Measurements from ENCODE around the gene ADAM23. TPM values are rescaled to one million over a fixed set of nuclear protein-coding genes. Genes with fewer than 3 reads are reported as not detected.
"Not testable (repeated sequence)": the region's sequence is repeated elsewhere in the genome, so short reads cannot be mapped to it uniquely, and the experiment has no call there.

The ADAM23 gene, protein sequence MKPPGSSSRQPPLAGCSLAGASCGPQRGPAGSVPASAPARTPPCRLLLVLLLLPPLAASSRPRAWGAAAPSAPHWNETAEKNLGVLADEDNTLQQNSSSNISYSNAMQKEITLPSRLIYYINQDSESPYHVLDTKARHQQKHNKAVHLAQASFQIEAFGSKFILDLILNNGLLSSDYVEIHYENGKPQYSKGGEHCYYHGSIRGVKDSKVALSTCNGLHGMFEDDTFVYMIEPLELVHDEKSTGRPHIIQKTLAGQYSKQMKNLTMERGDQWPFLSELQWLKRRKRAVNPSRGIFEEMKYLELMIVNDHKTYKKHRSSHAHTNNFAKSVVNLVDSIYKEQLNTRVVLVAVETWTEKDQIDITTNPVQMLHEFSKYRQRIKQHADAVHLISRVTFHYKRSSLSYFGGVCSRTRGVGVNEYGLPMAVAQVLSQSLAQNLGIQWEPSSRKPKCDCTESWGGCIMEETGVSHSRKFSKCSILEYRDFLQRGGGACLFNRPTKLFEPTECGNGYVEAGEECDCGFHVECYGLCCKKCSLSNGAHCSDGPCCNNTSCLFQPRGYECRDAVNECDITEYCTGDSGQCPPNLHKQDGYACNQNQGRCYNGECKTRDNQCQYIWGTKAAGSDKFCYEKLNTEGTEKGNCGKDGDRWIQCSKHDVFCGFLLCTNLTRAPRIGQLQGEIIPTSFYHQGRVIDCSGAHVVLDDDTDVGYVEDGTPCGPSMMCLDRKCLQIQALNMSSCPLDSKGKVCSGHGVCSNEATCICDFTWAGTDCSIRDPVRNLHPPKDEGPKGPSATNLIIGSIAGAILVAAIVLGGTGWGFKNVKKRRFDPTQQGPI
- 1 to 10 TPM in 1 of 4 donors, under 1 TPM in 3; 0.24 to 1.8 (median 0.52) TPM for total RNA-seq

DNA sequence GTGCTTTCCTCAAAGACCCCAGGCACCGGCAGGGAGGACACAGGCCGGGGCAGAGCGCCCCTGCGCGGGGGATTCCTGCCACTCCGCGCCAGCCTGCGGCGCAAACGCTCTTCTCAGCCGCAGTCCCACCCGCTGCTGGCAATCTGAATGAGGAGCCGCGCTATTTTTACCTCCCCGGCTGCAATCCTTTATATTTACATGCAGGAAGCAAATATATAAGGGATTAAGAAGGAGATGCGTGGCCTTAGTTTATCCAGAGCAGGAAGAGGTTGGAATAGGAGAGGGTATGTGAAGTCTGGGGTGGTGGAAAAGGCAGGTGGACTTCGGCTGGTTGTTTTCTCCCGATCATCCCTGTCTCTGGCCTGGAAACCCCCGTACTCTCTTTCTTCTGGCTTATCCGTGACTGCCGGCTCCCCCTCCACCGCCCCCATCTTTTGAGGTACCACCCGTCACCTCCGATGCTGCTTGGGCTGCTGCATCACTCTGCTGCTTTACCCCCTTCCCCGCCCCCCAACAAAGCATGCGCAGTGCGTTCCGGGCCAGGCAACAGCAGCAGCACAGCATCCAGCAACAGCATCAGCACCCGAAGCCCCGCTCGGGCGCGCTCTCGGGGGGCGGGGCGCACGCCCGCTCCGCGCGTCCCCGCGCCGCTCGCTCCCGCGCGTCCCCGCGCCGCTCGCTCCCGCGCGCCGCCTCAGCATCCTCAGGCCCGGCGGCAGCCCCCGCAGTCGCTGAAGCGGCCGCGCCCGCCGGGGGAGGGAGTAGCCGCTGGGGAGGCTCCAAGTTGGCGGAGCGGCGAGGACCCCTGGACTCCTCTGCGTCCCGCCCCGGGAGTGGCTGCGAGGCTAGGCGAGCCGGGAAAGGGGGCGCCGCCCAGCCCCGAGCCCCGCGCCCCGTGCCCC is at the start of gene ADAM23:
Gene ADAM23, plus strand, starts transcription at position 700 of the 902 bp plus-strand sequence. CDS start 335 bp downstream, outside the sequence.
- Histone ChIP-seq H3K4me1 (peaks cover 14% of the 10 kb centered on the region), H3K4me3 (peak within 1 kb of the TSS; percentile 53), H3K9me3 (no peaks in the 10 kb centered on the region), H3K36me3 (no peaks in the 10 kb centered on the region), H3K27ac (no peak within 1 kb of the TSS), H3K27me3 (peaks cover 59% of the 10 kb centered on the region)
- no peak for DNase-seq (ENCODE audit: low spot score in 2 of 2)
- WGBS = under 1% methylated on average over 25 of the region's 81 CpGs
- TF ChIP-seq POLR2A (IDR thresholded peaks at IDR 0.05) = no peak
- no peak for TF ChIP-seq POLR2AphosphoS5 (IDR thresholded peaks at IDR 0.05)
- TF ChIP-seq EP300 (IDR thresholded peaks at IDR 0.05) = no peak
- TF ChIP-seq, protein P1, sequence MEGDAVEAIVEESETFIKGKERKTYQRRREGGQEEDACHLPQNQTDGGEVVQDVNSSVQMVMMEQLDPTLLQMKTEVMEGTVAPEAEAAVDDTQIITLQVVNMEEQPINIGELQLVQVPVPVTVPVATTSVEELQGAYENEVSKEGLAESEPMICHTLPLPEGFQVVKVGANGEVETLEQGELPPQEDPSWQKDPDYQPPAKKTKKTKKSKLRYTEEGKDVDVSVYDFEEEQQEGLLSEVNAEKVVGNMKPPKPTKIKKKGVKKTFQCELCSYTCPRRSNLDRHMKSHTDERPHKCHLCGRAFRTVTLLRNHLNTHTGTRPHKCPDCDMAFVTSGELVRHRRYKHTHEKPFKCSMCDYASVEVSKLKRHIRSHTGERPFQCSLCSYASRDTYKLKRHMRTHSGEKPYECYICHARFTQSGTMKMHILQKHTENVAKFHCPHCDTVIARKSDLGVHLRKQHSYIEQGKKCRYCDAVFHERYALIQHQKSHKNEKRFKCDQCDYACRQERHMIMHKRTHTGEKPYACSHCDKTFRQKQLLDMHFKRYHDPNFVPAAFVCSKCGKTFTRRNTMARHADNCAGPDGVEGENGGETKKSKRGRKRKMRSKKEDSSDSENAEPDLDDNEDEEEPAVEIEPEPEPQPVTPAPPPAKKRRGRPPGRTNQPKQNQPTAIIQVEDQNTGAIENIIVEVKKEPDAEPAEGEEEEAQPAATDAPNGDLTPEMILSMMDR (IDR thresholded peaks at IDR 0.05) = no peak

DNA sequence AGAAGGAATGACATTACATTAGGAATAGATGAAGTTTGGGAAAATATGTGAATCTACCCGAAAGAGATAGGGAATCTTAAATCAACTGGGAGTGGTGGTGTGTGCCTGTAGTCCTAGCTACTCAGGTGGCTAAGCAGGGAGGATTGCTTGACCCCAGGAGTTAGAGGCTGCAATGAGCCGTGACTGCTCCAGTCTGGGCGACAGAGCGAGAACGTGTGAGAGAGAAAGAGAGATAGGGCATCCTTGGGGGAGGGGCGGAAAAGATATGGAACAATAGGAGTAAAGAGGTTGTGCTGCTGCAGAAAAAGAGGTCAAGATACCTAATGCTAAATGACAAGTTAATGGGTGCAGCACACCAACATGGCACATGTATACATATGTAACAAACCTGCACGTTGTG is 47.1 kb upstream of the ADAM23 start:
- Histone ChIP-seq H3K27me3 (no peaks in the 10 kb centered on the region), H3K27ac (no peak overlapping the region), H3K36me3 (no peaks in the 10 kb centered on the region), H3K4me1 (no peaks in the 10 kb centered on the region), H3K9me3 (no peaks in the 10 kb centered on the region), H3K4me3 (no peak overlapping the region)
- no peak for DNase-seq (ENCODE audit: low spot score in 2 of 2)
- 77% methylated on average over 7 of the region's 7 CpGs for WGBS
- TF ChIP-seq, protein P1 (IDR thresholded peaks at IDR 0.05) = no peak
- TF ChIP-seq POLR2AphosphoS5 (IDR thresholded peaks at IDR 0.05) (no peak), EP300 (IDR thresholded peaks at IDR 0.05) (no peak), POLR2A (IDR thresholded peaks at IDR 0.05) (no peak)

DNA sequence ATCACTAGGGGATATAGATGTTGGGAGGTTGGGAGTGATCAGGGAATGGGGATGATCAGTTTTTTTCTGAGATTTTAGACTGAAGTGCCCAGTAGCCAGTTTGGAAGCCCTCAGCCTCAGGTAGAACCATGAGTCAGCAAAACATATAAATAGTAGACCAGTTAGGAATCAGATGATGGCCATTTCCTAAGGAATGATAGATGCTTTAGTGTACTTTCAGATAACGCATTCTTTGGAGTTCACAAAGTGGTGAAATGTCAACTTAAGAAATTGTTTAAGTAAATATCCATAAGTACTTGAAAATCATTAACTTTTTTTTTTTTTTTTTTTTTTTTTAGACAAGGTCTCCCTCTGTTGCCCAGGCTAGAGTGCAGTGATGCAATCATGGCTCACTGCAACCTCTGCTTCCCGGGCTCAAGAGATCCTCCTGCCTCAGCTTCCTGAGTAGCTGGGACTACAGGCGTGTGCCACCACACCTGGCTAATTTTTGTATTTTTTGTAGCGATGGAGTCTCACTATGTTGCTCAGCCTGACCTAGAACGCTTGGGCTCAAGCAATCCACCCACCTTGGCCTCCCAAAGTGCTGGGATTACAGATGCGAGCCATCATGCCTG is 40.3 kb upstream of the ADAM23 start:
- not testable (repeated sequence) for H3K4me3 ChIP-seq; H3K4me1 ChIP-seq; H3K36me3 ChIP-seq; H3K27ac ChIP-seq; H3K9me3 ChIP-seq; DNase-seq (ENCODE audit: low spot score in 2 of 2); H3K27me3 ChIP-seq
- 87% methylated on average over 6 of the region's 6 CpGs for WGBS

DNA sequence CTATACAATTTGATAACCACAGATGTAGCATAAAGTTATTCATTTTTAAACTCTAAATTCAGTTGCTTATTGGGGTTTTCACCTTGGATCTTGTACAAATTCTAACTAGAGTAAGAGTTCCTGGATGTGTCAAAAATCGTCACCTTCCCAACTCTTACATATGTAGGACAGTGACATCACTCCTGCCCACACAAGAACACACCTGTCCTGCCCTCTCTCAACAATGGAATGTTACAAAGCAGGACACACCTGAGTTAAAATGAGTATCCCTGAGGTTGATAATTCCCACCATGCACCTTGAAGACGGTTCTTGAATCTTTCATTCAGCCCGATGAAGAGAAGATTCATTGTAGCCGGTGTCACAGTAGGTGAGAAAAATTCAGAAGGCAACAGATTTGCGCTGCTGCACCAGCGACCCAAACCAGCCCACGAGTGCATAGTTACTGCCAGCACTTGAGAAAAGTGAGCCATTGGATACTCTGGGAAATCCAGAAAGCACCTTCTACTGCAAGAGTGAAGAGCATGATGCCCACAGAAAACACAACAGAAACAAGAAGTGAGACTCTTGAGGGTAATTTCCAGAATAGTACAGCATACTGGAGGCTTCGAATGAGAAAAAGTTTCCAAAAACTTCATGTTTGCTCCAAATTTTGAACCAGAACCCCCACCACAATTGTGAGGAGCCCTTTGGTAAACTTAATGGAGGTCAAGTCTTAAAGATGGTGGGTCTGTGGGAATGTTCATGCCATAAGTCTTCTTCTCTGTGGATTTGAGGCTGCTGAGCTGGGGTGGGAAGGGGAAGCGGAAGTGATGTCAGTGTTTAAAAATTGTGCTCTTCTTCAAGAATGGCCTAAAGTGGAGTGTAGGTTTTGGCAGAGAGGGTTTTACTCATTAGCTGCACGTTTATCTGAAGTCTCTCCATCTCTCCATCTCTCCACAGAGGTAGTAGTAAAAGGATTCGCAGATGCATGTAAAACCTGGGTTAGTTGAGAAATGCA is 34.7 kb upstream of the ADAM23 start:
- DNase-seq (ENCODE audit: low spot score in 2 of 2) = no peak
- no peaks in the 10 kb centered on the region for H3K36me3 ChIP-seq
- 87% methylated on average over 11 of the region's 11 CpGs for WGBS
- no peaks in the 10 kb centered on the region for H3K4me1 ChIP-seq
- no peak overlapping the region for H3K27ac ChIP-seq
- no peak overlapping the region for H3K4me3 ChIP-seq
- no peaks in the 10 kb centered on the region for H3K9me3 ChIP-seq
- TF ChIP-seq POLR2A (IDR thresholded peaks at IDR 0.05) = no peak
- TF ChIP-seq, protein P1 (IDR thresholded peaks at IDR 0.05) = no peak
- TF ChIP-seq POLR2AphosphoS5 (IDR thresholded peaks at IDR 0.05) = no peak
- TF ChIP-seq EP300 (IDR thresholded peaks at IDR 0.05) = no peak
- H3K27me3 ChIP-seq = no peaks in the 10 kb centered on the region
